Stimulated activated CD8-positive, alpha-beta memory T cell treated with anti-CD3 and anti-CD28 coated beads, Interleukin-4, amount 100 ng/mL, for 4 hours (primary cell): ENCODE data around the gene ANO1.

Source experiments
- DNase-seq, 2 donors: peaks; one replicate each; pipeline ENCODE4 v3.0.0-alpha.2; 2020; ENCODE audit warnings: low read depth in 2 of 2, low spot score in 1 of 2

The ANO1 gene

GRCh38 chr11:70233511-70233934, 155.4 kb downstream of the ANO1 start:
- no peak for DNase-seq

DNA sequence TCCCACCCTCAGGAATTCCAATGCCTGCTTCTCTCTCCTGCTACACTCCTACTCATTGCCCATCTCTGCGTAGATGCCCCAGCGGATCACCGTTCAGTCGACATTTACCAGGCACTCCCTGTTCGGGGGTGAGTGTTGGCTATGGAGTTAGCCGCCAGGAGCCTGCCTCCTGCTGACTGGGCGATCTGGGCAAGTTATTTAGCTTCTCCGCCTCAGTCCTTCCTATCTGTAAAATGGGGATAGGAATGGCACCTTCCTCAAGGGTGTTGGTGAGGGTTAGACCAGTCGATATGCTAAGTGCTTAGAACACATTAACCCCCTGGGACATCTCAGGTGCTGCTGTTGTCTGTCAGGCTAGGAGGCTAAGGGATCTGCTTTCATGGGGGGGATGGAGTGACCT, 155.8 kb downstream of the ANO1 start:
- no peak for DNase-seq
